ENCODE results near the gene AFAP1.

Gene AFAP1

DNA sequence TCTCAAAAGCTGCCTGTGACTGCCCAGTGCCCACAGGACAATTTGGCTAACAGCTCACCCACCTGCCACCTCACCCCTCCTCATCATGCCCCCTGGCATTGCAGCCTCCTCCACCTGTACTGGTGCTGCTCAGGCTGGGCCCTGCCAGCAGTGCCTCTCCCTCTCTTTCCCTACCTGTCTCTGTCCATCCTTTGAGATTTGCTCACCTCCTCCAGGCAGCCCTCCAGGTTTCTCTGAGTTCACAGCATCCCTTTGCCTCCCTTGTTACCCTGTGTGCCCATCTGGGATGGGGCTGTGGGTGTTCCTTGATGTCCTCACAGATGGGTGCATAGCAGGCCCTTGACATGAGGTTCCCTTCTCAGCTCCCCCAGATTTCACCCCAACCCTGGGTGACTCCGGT, 224.9 kb downstream of the AFAP1 start:
- no peak for DNase-seq (ENCODE audit: low read depth in 2 of 2)

GRCh38 chr4:7714176-7714575, 225.5 kb downstream of the AFAP1 start:
- no peak for DNase-seq (ENCODE audit: low read depth in 2 of 2)

GRCh38 chr4:7713757-7714156, 225.9 kb downstream of the AFAP1 start:
- no peak for DNase-seq (ENCODE audit: low read depth in 2 of 2)

DNA sequence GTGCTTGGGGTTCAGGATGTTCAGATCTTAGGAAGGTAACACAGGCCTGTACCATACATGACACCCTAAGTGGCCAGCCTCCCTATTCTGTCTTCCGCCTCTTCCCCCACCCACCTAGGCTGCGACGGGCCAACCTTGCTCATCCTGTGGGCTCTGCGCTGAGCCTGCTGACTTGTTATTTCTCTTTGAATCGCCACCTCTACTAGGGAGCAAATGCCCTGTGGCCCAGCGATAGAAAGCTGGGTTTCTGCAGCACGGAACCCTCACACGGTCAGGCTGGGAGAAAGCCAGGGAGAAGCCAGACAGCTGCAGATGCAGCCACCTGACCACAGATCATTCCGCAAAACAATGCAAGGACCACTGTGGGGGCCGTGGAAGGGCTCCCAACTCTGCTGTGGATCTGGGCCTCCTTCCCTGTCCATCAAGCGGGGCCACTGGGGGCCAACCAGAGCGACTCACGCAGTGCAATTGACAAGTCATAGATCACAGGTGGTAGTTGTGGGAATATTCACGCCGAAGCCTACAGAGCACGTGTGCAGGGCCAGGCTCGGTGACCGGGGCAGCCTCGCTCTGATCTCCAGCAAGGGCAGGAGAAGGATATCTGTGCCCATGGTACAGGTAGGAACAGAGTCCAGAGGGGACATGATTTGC, 227.5 kb downstream of the AFAP1 start:
- DNase-seq (ENCODE audit: low read depth in 2 of 2) = no peak

- no peak for DNase-seq (ENCODE audit: low read depth in 2 of 2)
These were observed 228.2 kb downstream of the AFAP1 start for GRCh38 chr4:7711307-7711963.

DNA sequence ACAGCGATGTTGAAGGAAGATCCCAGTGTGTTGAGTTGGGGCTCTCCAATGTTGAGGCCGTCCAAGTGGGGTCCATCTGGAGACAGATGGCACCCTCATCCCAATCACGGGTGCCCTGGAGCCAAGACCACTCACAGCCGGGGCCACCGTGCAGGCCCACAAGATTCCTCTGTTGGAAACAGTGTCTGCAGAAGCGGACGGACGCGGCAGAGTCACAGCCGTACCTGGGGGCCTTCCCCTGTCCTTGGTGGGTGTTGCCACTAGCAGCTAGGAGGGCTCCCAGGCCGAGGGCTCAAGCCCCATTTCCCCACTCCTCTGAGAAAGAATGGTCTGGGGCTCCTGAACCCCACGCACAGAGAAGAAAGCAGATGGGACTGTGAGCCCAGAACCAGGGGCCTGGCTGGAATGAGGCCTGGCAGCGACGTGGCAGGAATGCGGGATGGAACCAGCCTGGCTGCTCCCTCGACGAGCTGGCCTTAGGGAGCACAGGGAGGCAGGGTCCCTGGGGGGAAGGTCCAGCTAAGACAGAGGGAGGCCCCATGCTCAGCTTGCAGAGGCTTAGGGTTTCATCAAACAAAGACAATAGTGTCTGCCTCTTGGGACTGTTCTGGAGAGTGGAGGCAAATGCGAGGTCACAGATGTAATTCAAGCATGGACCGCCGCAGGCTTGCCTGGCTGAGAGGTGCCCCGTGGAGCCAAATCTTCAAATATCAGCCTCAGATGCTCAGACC, 228.9 kb downstream of the AFAP1 start:
- DNase-seq (ENCODE audit: low read depth in 2 of 2) = no peak

- DNase-seq (ENCODE audit: low read depth in 2 of 2) = no peak
These were observed 229.5 kb downstream of the AFAP1 start for GRCh38 chr4:7710126-7710525.

DNA sequence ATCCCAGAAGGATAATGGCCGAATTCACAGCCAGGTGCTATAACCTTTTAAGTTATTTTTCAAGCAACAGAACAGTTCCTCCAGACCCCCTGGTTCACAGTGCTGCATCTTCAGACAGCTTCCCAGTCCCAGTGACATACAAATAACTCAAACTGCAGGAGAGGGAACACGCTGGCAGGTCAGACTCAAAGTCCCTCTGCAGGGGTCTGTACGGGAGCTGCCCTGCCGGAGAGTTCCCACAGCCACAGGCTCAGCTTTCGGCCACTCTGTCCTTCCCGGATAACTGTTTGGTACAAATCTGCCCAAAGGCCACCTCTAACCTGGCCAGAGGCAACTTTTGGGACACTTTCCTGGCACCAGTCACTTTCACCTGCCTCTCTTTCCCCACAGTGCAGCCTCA, 230.2 kb downstream of the AFAP1 start:
- no peak for DNase-seq (ENCODE audit: low read depth in 2 of 2)

DNA sequence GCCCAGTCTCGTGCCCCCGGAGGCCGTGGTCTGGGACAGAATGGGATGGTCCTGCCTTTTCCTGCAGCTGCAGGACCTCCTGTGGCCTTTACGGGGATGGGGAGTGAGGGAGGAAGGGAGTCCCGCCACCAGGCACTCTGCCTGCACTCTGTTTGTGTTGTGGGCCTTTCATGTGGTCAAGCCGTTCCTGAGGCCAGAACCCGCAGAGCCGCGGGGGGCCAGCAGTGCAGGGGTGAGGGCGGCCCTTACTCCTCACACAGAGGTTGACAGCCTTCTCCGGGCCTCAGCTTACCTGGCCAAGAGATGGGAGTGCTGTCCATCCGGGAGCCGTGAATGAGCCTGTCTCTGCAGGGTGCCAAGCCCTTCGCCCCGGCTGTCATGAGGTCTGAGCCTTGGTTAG, 230.7 kb downstream of the AFAP1 start:
- no peak for DNase-seq (ENCODE audit: low read depth in 2 of 2)
